BJ (cell line): ENCODE data around the gene TAS1R3. TPM values are rescaled to one million over a fixed set of nuclear protein-coding genes. Genes with fewer than 3 reads are reported as not detected.
A peak's percentile ranks its signal among the peaks of the same experiment; 100 is the strongest.

Experiments used
- CTCF ChIA-PET: fragments of 350-600 bp; formaldehyde crosslinking; extraction: SDS; loops from one replicate; lab custom pipeline; 2021; ENCODE audit warnings: antibody characterized with exemption, inconsistent platforms; lab: Yijun Ruan, JAX
- POLR2A ChIA-PET: fragments of 300-600 bp; sonication (Branson Sonifier 250); formaldehyde crosslinking; extraction: SDS; loops from one replicate; lab custom pipeline; 2021; ENCODE audit warnings: antibody characterized with exemption; lab: Charles Lee
- DNase-seq: peaks from one replicate; pipeline ENCODE4 v3.0.0-alpha.2; 2011; ENCODE audit warnings: low read depth
- H3K27me3 ChIP-seq: 2 replicates; pipeline ENCODE4 v1.6.0; 2011; ENCODE audit warnings: low read length; ENCODE audit not compliant: control insufficient read depth, insufficient read depth
- H3K36me3 ChIP-seq: 2 replicates; pipeline ENCODE4 v1.5.1; 2011; ENCODE audit warnings: low read length; ENCODE audit not compliant: control insufficient read depth, insufficient read depth
- H3K4me3 ChIP-seq: 2 replicates; pipeline ENCODE4 v1.5.1; 2011; ENCODE audit warnings: low read depth, mild to moderate bottlenecking, control low read depth, low read length
- polyA plus RNA-seq: library from polyadenylated mRNA; depleted of rRNA; stranded (reverse); fragments of >200 nt; gene quantifications from 2 replicates; pipeline ENCODE4 v1.2.3, GENCODE V29; 2011
- TF ChIP-seq, protein P1 (sequence below): IDR thresholded peaks from 2 replicates; pipeline ENCODE4 v1.5.1; 2011; ENCODE audit warnings: low read depth, mild to moderate bottlenecking, control low read depth, inconsistent platforms, low read length, moderate library complexity; ENCODE audit not compliant: insufficient read depth

The TAS1R3 gene
- polyA plus RNA-seq, 1 experiment = 0.11 TPM

DNA sequence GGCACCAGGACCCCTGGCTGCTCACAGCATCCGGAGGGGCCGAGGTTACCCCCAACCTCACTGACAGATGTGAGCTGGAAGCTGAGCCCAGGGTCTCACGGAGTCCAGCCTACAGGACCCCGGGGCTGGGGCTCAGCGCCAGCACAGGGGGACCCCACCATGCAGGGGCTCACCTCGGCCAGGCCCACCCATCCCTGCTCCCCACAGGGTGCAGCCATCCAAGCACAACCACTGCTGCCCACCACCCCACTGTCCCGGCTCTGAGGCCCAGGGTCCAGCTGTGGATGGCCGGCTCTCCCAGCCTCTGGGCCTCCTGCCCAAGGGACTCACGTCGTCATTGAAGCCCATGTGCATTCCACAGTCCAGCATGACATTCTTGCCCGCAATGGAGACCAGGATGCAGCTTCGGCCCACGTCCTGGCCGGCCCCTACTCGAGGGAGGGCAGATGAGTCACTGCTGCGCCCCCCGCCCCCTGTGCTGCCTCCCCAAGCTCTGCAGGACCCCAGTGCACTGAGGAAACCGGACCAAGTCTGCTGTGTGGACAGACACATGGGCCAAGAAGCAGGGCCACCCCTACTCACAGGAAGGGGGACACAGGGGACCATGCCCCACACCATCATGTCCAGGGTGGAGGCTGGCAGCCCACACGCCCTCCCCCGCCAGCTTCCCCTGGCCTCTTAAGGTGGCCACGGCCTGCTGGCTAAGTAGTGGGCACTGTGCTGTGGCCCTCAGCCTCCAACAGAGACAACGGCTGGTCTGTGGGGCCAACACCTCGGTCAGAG lies 10.2 kb upstream of the TAS1R3 start:
- Histone ChIP-seq H3K27me3 (no peaks in the 10 kb centered on the region), H3K4me3 (no peak overlapping the region), H3K36me3 (peaks cover 22% of the 10 kb centered on the region)
- DNase-seq = no peak
- CTCF ChIA-PET = interaction anchor here (0.6 to 1.2 kb wide), 2 partner anchors 31 to 51 kb away, joined by 3 read pairs; no protein-coding TSS in a partner anchor
- TF ChIP-seq, protein P1, sequence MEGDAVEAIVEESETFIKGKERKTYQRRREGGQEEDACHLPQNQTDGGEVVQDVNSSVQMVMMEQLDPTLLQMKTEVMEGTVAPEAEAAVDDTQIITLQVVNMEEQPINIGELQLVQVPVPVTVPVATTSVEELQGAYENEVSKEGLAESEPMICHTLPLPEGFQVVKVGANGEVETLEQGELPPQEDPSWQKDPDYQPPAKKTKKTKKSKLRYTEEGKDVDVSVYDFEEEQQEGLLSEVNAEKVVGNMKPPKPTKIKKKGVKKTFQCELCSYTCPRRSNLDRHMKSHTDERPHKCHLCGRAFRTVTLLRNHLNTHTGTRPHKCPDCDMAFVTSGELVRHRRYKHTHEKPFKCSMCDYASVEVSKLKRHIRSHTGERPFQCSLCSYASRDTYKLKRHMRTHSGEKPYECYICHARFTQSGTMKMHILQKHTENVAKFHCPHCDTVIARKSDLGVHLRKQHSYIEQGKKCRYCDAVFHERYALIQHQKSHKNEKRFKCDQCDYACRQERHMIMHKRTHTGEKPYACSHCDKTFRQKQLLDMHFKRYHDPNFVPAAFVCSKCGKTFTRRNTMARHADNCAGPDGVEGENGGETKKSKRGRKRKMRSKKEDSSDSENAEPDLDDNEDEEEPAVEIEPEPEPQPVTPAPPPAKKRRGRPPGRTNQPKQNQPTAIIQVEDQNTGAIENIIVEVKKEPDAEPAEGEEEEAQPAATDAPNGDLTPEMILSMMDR = no peak
- POLR2A ChIA-PET = no interaction called here

DNA sequence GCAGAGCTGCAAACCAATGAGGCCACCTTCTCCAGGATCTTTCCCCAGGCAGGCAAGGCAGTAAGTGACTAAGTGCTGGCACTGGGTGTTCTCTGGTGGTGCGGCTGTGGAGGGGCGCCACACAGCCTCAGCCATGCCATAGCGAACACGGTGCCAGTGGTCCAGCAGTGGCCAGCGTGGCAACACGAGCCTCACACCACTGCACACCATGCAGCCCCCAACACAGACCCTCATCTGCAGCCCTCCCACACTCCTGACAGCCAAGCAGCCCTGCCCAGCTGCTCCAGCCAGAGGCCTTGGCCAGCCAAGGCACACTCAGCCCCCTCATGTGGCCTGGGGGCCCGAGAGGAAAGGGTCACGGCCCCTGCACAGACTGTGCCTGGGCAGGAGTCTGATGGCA lies 9.6 kb upstream of the TAS1R3 start:
- Histone ChIP-seq H3K36me3 (peaks cover 22% of the 10 kb centered on the region), H3K27me3 (no peaks in the 10 kb centered on the region), H3K4me3 (no peak overlapping the region)
- POLR2A ChIA-PET = no interaction called here
- DNase-seq = no peak
- CTCF ChIA-PET = interaction anchor here (0.6 to 1.2 kb wide), 3 partner anchors 30 to 242 kb away, joined by 3 read pairs; no protein-coding TSS in a partner anchor
- TF ChIP-seq, protein P1 = no peak

DNA sequence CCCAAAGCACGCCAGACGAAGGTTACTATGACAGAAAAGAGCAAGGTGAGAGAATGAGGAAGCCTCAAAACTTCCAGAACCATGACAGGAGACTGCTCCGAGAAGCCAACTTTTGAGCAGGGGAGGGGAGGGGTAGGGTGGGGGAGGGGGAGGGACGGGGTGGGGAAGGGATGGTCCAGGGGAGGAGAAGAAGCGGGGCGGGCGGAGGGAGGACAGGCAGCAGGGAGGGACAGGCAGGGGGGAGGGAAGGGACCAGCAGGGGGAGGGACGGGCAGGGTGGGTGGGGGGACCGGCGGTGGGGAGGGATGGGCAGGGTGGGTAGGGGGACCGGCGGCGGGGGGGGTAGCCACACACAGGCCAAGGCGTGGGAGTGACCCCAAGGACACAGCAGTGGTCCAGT lies 8.7 kb upstream of the TAS1R3 start:
- Histone ChIP-seq H3K27me3 (no peaks in the 10 kb centered on the region), H3K4me3 (no peak overlapping the region), H3K36me3 (peaks cover 25% of the 10 kb centered on the region)
- DNase-seq = no peak
- TF ChIP-seq, protein P1 = no peak
- ChIA-PET CTCF (no interaction called here), POLR2A (no interaction called here)

DNA sequence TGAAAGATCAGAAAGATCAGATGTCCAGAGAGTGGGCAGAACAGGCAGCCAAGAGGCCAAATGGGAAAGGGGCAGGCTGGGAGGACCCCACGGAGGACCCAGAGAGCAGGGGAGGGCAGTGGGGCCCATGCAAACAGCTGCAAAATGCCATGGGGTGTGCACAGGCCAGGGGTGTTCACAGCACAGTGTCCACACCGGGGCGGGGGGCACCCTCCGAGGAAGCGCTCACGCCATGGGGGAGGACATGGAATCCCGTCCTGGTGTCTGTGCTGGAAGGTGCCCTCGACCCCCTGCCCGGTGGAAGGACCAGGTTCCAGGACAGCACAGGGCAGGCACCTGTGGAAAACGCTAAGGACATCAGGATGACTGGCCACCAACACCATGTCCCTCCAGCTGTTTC lies 8.1 kb upstream of the TAS1R3 start:
- ChIA-PET CTCF (interaction anchor here (0.6 kb wide), 1 partner anchor 321 kb away, joined by 3 read pairs; no protein-coding TSS in a partner anchor), POLR2A (no interaction called here)
- TF ChIP-seq, protein P1 = no peak
- H3K27me3 ChIP-seq = no peaks in the 10 kb centered on the region
- peaks cover 25% of the 10 kb centered on the region for H3K36me3 ChIP-seq
- no peak overlapping the region for H3K4me3 ChIP-seq
- DNase-seq = no peak

DNA sequence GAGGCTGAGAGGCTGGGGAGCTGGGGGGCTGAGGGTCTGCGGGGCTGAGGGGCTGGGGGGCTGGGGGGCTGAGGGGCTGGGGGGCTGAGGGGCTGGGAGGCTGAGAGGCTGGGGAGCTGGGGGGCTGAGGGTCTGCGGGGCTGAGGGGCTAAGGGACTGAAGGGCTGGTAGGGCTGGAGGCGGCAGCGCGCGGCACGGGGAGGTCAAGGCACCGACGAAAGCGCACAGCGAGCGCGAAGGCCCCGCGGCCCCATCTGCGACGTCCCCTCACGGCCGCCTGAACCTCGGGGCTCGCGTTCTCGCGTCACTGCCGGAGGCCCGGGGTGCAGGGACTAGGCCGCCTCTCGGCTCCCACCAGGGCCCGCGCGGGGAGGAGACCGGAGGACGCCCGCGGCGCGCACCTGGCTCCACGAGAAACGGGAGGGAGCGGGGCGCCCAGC lies 7.0 kb upstream of the TAS1R3 start:
- TF ChIP-seq, protein P1 = no peak
- POLR2A ChIA-PET = no interaction called here
- CTCF ChIA-PET = no interaction called here
- Histone ChIP-seq H3K4me3 (peak overlapping the region; percentile 98), H3K27me3 (no peaks in the 10 kb centered on the region), H3K36me3 (peaks cover 28% of the 10 kb centered on the region)
- DNase-seq = no peak
